Chondrocyte (in vitro differentiated cells): Measurements from ENCODE around the gene CLEC10A. TPM values are rescaled to one million over a fixed set of nuclear protein-coding genes. Genes with fewer than 3 reads are reported as not detected.

Source experiments
- DNase-seq: peaks from one replicate; pipeline ENCODE4 v3.0.0; 2021; ENCODE audit warnings: mixed read lengths, low spot score
- H3K27ac Mint-ChIP-seq: one replicate; pipeline ENCODE4 v1.8.0; 2021; ENCODE audit warnings: mild to moderate bottlenecking, moderate library complexity, mixed read lengths; ENCODE audit not compliant: unreplicated experiment
- H3K27me3 Mint-ChIP-seq: 2 replicates; pipeline ENCODE4 v1.8.0; 2021; ENCODE audit warnings: low read depth, mixed read lengths
- H3K36me3 Mint-ChIP-seq: 2 replicates; pipeline ENCODE4 v1.8.0; 2021; ENCODE audit warnings: low read depth, mixed read lengths
- H3K4me1 Mint-ChIP-seq: 2 replicates; pipeline ENCODE4 v1.8.0; 2021; ENCODE audit warnings: low read depth, mild to moderate bottlenecking, mixed read lengths
- H3K4me3 Mint-ChIP-seq: one replicate; pipeline ENCODE4 v1.8.0; 2021; ENCODE audit warnings: mild to moderate bottlenecking, moderate library complexity, mixed read lengths; ENCODE audit not compliant: unreplicated experiment
- H3K9me3 Mint-ChIP-seq: 2 replicates; pipeline ENCODE4 v1.8.0; 2021; ENCODE audit warnings: low read depth, mixed read lengths
- CTCF ChIP-seq: fragments of 200-600 bp; sonication (generic); IDR thresholded peaks from 2 replicates; pipeline ENCODE4 v1.5.0; 2021; ENCODE audit warnings: antibody characterized with exemption, mild to moderate bottlenecking, moderate library complexity
- total RNA-seq: library from RNA; stranded (reverse); gene quantifications from 3 replicates; pipeline ENCODE4 v1.2.1, GENCODE V29; 2021

The CLEC10A gene
- total RNA-seq, 1 donor from 2014 or later: not detected

GRCh38 chr17:7025245-7025644, 54.8 kb downstream of the CLEC10A start:
- no peak for TF ChIP-seq CTCF
- Mint-ChIP-seq H3K27ac (no peak overlapping the region), H3K9me3 (no peaks in the 10 kb centered on the region), H3K4me1 (peaks cover 11% of the 10 kb centered on the region), H3K27me3 (peaks cover 11% of the 10 kb centered on the region), H3K4me3 (no peak overlapping the region), H3K36me3 (no peaks in the 10 kb centered on the region)
- no peak for DNase-seq

Other genes starting within 250 kb of the CLEC10A start
- not detected in 3 replicates for gene TEKT1, start 248.5 kb downstream of the CLEC10A start, total RNA-seq
- gene ALOX12, start 84.2 kb downstream of the CLEC10A start, total RNA-seq: not detected in 3 replicates
- gene RNASEK, start 67.6 kb downstream of the CLEC10A start, total RNA-seq: 241 to 266 TPM (median 259 TPM) in 3 replicates
- gene BCL6B, start 57.2 kb downstream of the CLEC10A start, total RNA-seq: not detected in 3 replicates
- gene SLC16A13, start 44.2 kb downstream of the CLEC10A start, total RNA-seq: 3.5 to 5.4 TPM (median 4.8 TPM) in 3 replicates
- gene SLC16A11, start 36.2 kb downstream of the CLEC10A start, total RNA-seq: 0.41 to 0.85 TPM (median 0.47 TPM) in 3 replicates
- not detected in 3 replicates for gene ASGR2, start 34.6 kb upstream of the CLEC10A start, total RNA-seq
- gene ASGR1, start 99.1 kb upstream of the CLEC10A start, total RNA-seq: 0.46 to 1.9 TPM (median 0.97 TPM) in 3 replicates
- gene DLG4, start 139.6 kb upstream of the CLEC10A start, total RNA-seq: 28.3 to 34.4 TPM (median 31.3 TPM) in 3 replicates
- gene ACADVL, start 139.7 kb upstream of the CLEC10A start, total RNA-seq: 427 to 584 TPM (median 454 TPM) in 3 replicates
- 58.8 to 65.2 TPM (median 59.5 TPM) in 3 replicates for gene DVL2, start 154.3 kb upstream of the CLEC10A start, total RNA-seq
- gene PHF23, start 159.2 kb upstream of the CLEC10A start, total RNA-seq: 49.5 to 57.8 TPM (median 53.1 TPM) in 3 replicates
- 449 to 459 TPM (median 455 TPM) in 3 replicates for gene GABARAP, start 162.2 kb upstream of the CLEC10A start, total RNA-seq
- 105 to 118 TPM (median 111 TPM) in 3 replicates for gene CTDNEP1, start 171.5 kb upstream of the CLEC10A start, total RNA-seq
- gene ELP5, start 172.0 kb upstream of the CLEC10A start, total RNA-seq: 24.9 to 32.7 TPM (median 25.8 TPM) in 3 replicates
- gene CLDN7, start 182.2 kb upstream of the CLEC10A start, total RNA-seq: 0.42 to 0.54 TPM (median 0.46 TPM) in 3 replicates
- gene SLC2A4, start 201.5 kb upstream of the CLEC10A start, total RNA-seq: 0.15 to 0.38 TPM (median 0.30 TPM) in 3 replicates
- 0.56 to 0.57 TPM in 2 of 3 replicates, not detected in the other for gene YBX2, start 214.4 kb upstream of the CLEC10A start, total RNA-seq
- 364 to 494 TPM (median 376 TPM) in 3 replicates for gene EIF5A, start 227.4 kb upstream of the CLEC10A start, total RNA-seq
- gene GPS2, start 235.1 kb upstream of the CLEC10A start, total RNA-seq: 43.9 to 64.9 TPM (median 55.3 TPM) in 3 replicates
- 28.0 to 43.3 TPM (median 32.4 TPM) in 3 replicates for gene NEURL4, start 249.1 kb upstream of the CLEC10A start, total RNA-seq